PC-9 (cell line): ENCODE measurements around the gene RIPOR2.

Source experiments
- CTCF ChIP-seq: fragments of 200-600 bp; sonication (generic); conservative IDR thresholded peaks from 2 replicates; pipeline ENCODE4 v1.6.1; 2017; ENCODE audit warnings: mixed run types, antibody characterized with exemption, mild to moderate bottlenecking, moderate library complexity
- EZH2 ChIP-seq: fragments of 200-600 bp; sonication (generic); IDR thresholded peaks from 2 replicates; pipeline ENCODE4 v1.8.0; 2017; ENCODE audit warnings: antibody characterized with exemption, low read depth

- no peak for TF ChIP-seq CTCF
- no peak for TF ChIP-seq EZH2
Observed at GRCh38 chr6:24797596-24798216, 138.1 kb downstream of the RIPOR2 start.
